ENCODE measurements around the gene RAD51AP2.

DNA sequence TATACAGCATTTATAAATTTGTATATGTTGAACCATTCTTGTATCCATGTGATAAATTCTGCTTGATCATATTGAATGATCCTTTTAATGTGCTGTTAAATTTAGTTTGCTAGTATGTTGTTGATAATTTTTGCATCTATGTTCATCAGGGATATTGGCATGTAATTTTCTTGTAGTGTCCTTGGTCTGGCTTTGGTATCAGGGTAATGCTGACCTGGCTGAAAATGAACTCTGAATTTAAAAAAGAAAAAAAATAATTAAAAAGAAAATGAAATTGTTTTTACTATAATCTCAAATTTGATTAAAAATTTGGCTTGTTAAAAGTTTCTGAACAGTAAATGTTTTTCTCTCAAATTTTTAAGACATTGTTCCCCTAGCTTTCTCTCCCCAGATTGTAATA, 46.3 kb downstream of the RAD51AP2 start:
- TF ChIP-seq, protein P1, sequence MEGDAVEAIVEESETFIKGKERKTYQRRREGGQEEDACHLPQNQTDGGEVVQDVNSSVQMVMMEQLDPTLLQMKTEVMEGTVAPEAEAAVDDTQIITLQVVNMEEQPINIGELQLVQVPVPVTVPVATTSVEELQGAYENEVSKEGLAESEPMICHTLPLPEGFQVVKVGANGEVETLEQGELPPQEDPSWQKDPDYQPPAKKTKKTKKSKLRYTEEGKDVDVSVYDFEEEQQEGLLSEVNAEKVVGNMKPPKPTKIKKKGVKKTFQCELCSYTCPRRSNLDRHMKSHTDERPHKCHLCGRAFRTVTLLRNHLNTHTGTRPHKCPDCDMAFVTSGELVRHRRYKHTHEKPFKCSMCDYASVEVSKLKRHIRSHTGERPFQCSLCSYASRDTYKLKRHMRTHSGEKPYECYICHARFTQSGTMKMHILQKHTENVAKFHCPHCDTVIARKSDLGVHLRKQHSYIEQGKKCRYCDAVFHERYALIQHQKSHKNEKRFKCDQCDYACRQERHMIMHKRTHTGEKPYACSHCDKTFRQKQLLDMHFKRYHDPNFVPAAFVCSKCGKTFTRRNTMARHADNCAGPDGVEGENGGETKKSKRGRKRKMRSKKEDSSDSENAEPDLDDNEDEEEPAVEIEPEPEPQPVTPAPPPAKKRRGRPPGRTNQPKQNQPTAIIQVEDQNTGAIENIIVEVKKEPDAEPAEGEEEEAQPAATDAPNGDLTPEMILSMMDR (IDR thresholded peaks at IDR 0.05; ENCODE audit: control extremely low read depth in 1 of 3, insufficient read depth in 1 of 3, low read depth in 1 of 3, low read length in 3 of 3) = no peak
- TF ChIP-seq NRF1 (IDR thresholded peaks at IDR 0.05; ENCODE audit: low read depth, low read length) (no peak), JUND (IDR thresholded peaks at IDR 0.05; ENCODE audit: low read length) (no peak), TAF1 (IDR thresholded peaks at IDR 0.05; ENCODE audit: low read depth, low read length) (no peak), RXRA (IDR thresholded peaks at IDR 0.05; ENCODE audit: insufficient read depth, low read depth, low read length) (no peak)

All from H1 (cell line).